Measurements from ENCODE around the gene LYSMD2. TPM values are rescaled to one million over a fixed set of nuclear protein-coding genes. Genes with fewer than 3 reads are reported as not detected.

LYSMD2 gene
- total and polyA plus RNA-seq, 2 of the 8 experiments (the other 6 are each of a cell fraction or from before 2014, with no cell fraction given), result 2.2 to 2.7 TPM

DNA sequence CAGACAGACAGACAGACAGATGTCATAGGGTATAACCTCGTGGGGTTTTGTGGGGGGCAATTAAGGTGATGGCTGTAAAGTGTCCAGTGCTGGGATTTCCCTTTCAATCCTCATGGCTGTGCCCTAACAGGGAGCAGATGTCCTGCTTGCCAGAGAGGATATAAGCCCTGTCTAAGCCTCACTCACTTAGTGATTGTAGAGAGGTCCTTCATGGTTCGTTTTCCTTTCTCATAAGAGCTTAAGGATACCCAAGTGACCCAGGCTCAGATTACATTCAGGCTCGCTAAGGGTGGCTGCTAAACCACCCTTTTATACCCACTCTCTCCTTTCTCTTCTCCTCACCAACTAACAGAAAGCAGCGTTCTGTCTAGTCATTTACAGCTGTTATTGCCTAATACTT, 19.2 kb downstream of the LYSMD2 start:
- H3K4ac ChIP-seq (replicated peaks; ENCODE audit: insufficient read length, low read depth, low read length), result no peak overlapping the region
- no peak overlapping the region for H3K18ac ChIP-seq (ENCODE audit: extremely low read depth, low read length)
- peaks cover 0 to 3% (median 0%) of the 10 kb centered on the region in 4 experiments; a peak in 1 of 7 replicates for H3K4me1 ChIP-seq (replicated peaks in 1 of 4; ENCODE audit: control insufficient read depth in 3 of 4, insufficient read depth in 4 of 4, low read length in 3 of 4)
- H4K91ac ChIP-seq (replicated peaks; ENCODE audit: insufficient read length, low read length), result no peak overlapping the region
- WGBS, 2 experiments (ENCODE audit: extremely low coverage in 1 of 2, insufficient coverage in 1 of 2, insufficient read length in 1 of 2, insufficient replicate concordance in 2 of 2, low coverage in 1 of 2, low lambda C conversion rate in 2 of 2, missing lambda C conversion rate in 1 of 2), result 91% methylated on average over 4 of the region's 4 CpGs; no CpG with 5 or more reads in 1 of the 2 experiments
- no peak overlapping the region for H2BK120ac ChIP-seq (replicated peaks; ENCODE audit: low read depth, low read length)
- H3K9ac ChIP-seq (replicated peaks in 1 of 4; ENCODE audit: extremely low read depth in 1 of 4, low read depth in 3 of 4, low read length in 3 of 4), result no peak overlapping the region
- H2BK5ac ChIP-seq (ENCODE audit: low read depth, low read length), result no peak overlapping the region
- DNase-seq (ENCODE audit: low read depth in 1 of 2, low spot score in 2 of 2), result no peak
- H2AFZ ChIP-seq (ENCODE audit: low read length), result no peak overlapping the region
- no peak overlapping the region for H3K27ac ChIP-seq (ENCODE audit: low read depth, low read length)
- no peak for TF ChIP-seq SP1 (IDR thresholded peaks at IDR 0.05; ENCODE audit: low read depth, low read length)
- TF ChIP-seq TEAD4 (IDR thresholded peaks at IDR 0.05; ENCODE audit: low read depth, low read length), result no peak
- no peaks in the 10 kb centered on the region for H3K9me3 ChIP-seq (ENCODE audit: insufficient read depth in 2 of 2, low read depth in 1 of 2, low read length in 1 of 2)
- H3K79me2 ChIP-seq (ENCODE audit: control insufficient read depth in 1 of 2, insufficient read depth in 2 of 2, low read length in 2 of 2), result no peaks in the 10 kb centered on the region
- CTCF ChIA-PET (ENCODE audit: partially characterized antibody), result interaction anchor here (1.1 to 1.3 kb wide), 2 partner anchors 12 to 42 kb away, joined by 4 to 6 read pairs; no protein-coding TSS in a partner anchor
- no peak for FAIRE-seq
- peaks cover 0 to 3% (median under 1%) of the 10 kb centered on the region in 4 experiments; a peak in 3 of 8 replicates for H3K36me3 ChIP-seq (ENCODE audit: control insufficient read depth in 2 of 4, insufficient read depth in 4 of 4, low read length in 3 of 4)
- no peak overlapping the region for H2BK15ac ChIP-seq (ENCODE audit: low read length)
- POLR2A ChIA-PET (ENCODE audit: partially characterized antibody), result no interaction called here
- H2BK20ac ChIP-seq (ENCODE audit: low read length), result no peak overlapping the region
- no peak overlapping the region for H3K4me3 ChIP-seq (ENCODE audit: extremely low read depth in 1 of 4, insufficient read depth in 2 of 4, low read depth in 3 of 4, low read length in 4 of 4)
- H3K79me1 ChIP-seq (ENCODE audit: low read depth, low read length), result no peaks in the 10 kb centered on the region
- H2BK12ac ChIP-seq (ENCODE audit: low read depth, low read length), result no peak overlapping the region
- H3K23me2 ChIP-seq (ENCODE audit: low read depth, low read length), result no peaks in the 10 kb centered on the region
- H4K8ac ChIP-seq (ENCODE audit: extremely low read depth, insufficient read depth, low read length), result no peak overlapping the region
- H4K20me1 ChIP-seq (replicated peaks in 1 of 2; ENCODE audit: control insufficient read depth in 1 of 2, insufficient read depth in 2 of 2, low read length in 2 of 2), result no peaks in the 10 kb centered on the region
- no peak overlapping the region for H3K4me2 ChIP-seq (ENCODE audit: insufficient read depth in 1 of 2, low read depth in 2 of 2, low read length in 2 of 2)
- no peak overlapping the region for H3K56ac ChIP-seq (replicated peaks; ENCODE audit: insufficient read length, low read depth, low read length)
- H3K23ac ChIP-seq (ENCODE audit: insufficient read length), result no peak overlapping the region
- no peaks in the 10 kb centered on the region for H3K27me3 ChIP-seq (replicated peaks in 1 of 4; ENCODE audit: control insufficient read depth in 3 of 4, extremely low read depth in 1 of 4, insufficient read depth in 3 of 4, low read length in 3 of 4)
- no peak overlapping the region for H2AK5ac ChIP-seq (ENCODE audit: low read depth, low read length)
- H3K14ac ChIP-seq (ENCODE audit: insufficient read length), result no peak overlapping the region
- no peak overlapping the region for H4K5ac ChIP-seq (ENCODE audit: insufficient read length, low read depth, low read length)

Data from H1 (cell line).